ENCODE results near the gene HCK.
"Not testable (repeated sequence)": the region's sequence is repeated elsewhere in the genome, so short reads cannot be mapped to it uniquely, and the experiment has no call there.

HCK gene

DNA sequence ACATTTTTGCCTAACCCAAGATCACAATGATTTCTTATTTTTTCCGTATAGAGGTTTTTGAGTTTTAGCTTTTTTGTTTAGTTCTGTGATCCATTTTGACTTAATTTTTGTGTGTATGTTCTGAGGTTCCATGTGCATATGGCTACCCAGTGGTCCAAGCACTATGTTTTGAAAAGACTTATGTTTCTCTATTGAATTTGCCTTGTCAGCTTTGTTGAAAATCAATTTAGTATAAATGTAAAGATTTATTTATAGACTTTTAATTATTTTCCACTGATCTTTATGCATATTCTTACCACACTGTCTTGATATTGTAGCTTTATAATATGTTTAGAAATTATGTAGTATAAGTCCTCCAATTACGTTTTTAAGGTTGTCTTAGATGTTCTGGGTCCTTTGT is 67.7 kb downstream of the HCK start:
- in situ Hi-C loops (cut with MboI; ENCODE audit: low sequenced_read_pairs, unreplicated experiment): no loop called here
- no peak for DNase-seq (ENCODE audit: low spot score)
- TF ChIP-seq, protein P1, sequence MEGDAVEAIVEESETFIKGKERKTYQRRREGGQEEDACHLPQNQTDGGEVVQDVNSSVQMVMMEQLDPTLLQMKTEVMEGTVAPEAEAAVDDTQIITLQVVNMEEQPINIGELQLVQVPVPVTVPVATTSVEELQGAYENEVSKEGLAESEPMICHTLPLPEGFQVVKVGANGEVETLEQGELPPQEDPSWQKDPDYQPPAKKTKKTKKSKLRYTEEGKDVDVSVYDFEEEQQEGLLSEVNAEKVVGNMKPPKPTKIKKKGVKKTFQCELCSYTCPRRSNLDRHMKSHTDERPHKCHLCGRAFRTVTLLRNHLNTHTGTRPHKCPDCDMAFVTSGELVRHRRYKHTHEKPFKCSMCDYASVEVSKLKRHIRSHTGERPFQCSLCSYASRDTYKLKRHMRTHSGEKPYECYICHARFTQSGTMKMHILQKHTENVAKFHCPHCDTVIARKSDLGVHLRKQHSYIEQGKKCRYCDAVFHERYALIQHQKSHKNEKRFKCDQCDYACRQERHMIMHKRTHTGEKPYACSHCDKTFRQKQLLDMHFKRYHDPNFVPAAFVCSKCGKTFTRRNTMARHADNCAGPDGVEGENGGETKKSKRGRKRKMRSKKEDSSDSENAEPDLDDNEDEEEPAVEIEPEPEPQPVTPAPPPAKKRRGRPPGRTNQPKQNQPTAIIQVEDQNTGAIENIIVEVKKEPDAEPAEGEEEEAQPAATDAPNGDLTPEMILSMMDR (IDR thresholded peaks at IDR 0.05; ENCODE audit: borderline replicate concordance, control extremely low read depth, extremely low read depth, insufficient read depth, missing control alignments): no peak

DNA sequence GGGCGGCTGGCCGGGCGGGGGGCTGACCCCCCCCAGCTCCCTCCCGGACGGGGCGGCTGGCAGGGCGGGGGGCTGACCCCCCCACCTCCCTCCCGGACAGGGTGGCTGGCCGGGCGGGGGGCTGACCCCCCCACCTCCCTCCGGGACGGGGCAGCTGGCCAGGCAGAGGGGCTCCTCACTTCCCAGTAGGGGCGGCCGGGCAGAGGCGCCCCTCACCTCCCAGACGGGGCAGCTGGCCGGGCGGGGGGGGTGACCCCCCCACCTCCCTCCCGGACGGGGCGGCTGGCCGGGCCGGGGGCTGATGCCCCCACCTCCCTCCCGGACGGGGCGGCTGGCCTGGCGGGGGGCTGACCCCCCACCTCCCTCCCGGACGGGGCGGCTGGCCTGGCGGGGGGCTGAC is 69.9 kb downstream of the HCK start:
- in situ Hi-C loops (cut with MboI; ENCODE audit: low sequenced_read_pairs, unreplicated experiment); DNase-seq (ENCODE audit: low spot score): not testable (repeated sequence)

DNA sequence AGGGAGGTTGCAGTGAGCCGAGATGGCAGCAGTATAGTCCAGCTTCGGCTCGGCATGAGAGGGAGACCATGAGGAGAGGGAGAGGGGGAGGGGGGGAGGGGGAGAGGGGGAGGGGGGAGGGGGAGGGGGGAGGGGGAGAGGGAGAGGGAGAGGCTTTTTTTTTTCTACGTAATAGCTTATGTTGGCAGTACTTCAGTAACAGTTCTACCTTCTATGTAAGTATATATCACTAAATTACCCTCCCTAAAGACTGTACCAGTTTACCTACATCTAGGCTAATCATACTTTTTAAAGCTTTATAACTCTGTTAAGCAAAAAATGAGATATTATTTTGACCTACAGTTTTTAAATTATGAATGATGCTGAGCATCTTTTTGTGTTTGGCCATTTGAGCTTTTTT is 71.0 kb downstream of the HCK start:
- TF ChIP-seq, protein P1 (IDR thresholded peaks at IDR 0.05; ENCODE audit: borderline replicate concordance, control extremely low read depth, extremely low read depth, insufficient read depth, missing control alignments): no peak
- DNase-seq (ENCODE audit: low spot score): no peak
- in situ Hi-C loops (cut with MboI; ENCODE audit: low sequenced_read_pairs, unreplicated experiment): no loop called here

DNA sequence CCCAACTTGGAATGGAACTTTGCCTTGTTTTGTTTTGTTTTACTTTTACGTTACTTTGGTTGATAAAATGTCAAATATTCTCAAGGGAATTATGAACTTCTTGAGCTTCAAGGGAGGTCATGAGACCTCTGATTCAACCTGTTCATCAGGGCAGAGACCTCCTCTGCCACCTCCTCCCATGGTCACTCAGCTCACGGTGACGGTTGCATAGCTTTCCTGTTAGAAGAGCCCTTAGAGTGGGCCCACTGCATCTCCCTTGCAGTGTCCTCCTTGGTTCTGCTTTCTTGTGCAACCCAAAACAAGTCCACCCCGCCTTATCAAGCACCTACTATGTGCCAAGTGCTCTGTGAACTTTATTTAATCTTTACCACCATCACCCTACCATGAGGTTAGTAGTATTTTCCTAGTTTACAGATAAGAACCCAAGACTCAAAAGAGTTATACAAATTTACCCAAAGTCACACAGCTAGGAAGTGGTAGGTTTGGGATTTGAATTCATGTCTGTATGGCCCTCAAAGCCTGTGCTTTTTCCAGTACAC is 72.9 kb downstream of the HCK start:
- DNase-seq (ENCODE audit: low spot score): no peak
- in situ Hi-C loops (cut with MboI; ENCODE audit: low sequenced_read_pairs, unreplicated experiment): no loop called here
- TF ChIP-seq, protein P1 (IDR thresholded peaks at IDR 0.05; ENCODE audit: borderline replicate concordance, control extremely low read depth, extremely low read depth, insufficient read depth, missing control alignments): no peak

DNA sequence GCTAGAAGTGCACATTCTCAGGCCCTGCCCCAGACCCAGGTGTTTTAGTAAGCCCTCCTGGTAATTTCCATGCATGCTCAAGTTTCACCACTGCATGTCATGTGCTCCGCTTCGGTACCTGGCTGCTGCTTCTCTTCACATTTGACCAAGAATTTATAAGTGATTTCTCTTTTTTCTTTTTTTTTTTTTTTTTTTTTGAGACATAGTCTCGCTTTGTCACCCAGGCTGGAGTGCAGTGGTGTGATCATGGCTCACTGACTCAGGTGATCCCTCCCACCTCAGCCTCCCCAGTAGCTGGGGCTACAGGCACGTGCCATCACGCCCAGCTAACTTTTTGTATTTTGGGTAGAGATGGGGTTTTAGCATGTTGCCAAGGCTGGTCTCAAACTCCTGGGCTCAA is 73.5 kb downstream of the HCK start:
- DNase-seq (ENCODE audit: low spot score): no peak
- in situ Hi-C loops (cut with MboI; ENCODE audit: low sequenced_read_pairs, unreplicated experiment): no loop called here
- TF ChIP-seq, protein P1 (IDR thresholded peaks at IDR 0.05; ENCODE audit: borderline replicate concordance, control extremely low read depth, extremely low read depth, insufficient read depth, missing control alignments): no peak

DNA sequence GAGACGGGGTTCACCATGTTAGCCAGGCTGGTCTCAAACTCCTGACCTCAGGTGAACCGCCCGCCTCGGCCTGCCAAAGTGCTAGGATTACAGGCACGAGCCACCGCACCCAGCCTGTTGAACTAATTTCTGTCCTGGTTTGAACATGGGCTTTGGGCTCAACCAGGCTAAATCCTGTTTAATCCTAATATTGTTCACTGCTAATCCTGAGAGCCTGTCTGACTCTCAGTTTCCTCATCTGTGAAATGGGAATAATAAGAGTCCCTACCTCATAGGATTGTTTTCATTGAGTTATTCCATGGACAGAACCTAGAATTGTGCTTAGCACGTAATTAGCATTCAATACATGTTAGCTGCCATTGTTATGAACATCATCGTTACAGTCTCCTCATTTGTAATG is 74.9 kb downstream of the HCK start:
- TF ChIP-seq, protein P1 (IDR thresholded peaks at IDR 0.05; ENCODE audit: borderline replicate concordance, control extremely low read depth, extremely low read depth, insufficient read depth, missing control alignments): no peak
- in situ Hi-C loops (cut with MboI; ENCODE audit: low sequenced_read_pairs, unreplicated experiment): no loop called here
- DNase-seq (ENCODE audit: low spot score): no peak

DNA sequence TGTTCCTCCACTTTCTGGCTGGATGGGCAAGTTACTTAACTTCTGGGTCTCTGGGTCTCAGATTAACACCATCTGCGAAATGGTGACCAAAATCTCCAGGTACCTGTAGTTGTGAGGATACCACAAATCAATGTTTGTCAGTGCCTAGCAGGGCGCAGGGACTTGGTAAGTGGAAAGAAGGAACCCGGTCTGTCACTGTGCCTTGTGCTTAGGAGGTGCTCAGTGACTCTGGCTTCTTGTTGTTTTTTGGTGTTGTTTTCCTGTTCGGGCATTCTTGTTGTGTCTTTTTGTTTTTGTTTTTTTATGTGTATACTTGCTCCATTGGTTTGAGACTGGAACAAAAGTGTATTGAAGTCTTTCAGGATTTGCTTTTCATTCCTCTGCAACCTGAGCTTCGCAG is 75.3 kb downstream of the HCK start:
- in situ Hi-C loops (cut with MboI; ENCODE audit: low sequenced_read_pairs, unreplicated experiment): no loop called here
- TF ChIP-seq, protein P1 (IDR thresholded peaks at IDR 0.05; ENCODE audit: borderline replicate concordance, control extremely low read depth, extremely low read depth, insufficient read depth, missing control alignments): no peak
- DNase-seq (ENCODE audit: low spot score): no peak

Measured in GM13976 (cell line).